Stimulated activated CD8-positive, alpha-beta memory T cell treated with anti-CD3 and anti-CD28 coated beads, Interleukin-15, amount 100 ng/mL, for 24 hours (primary cell): ENCODE measurements around the gene COL20A1.
"Not testable (repeated sequence)": the region's sequence is repeated elsewhere in the genome, so short reads cannot be mapped to it uniquely, and the experiment has no call there.

Experiments
- DNase-seq: peaks from one replicate; pipeline ENCODE4 v3.0.0-alpha.2; 2020; ENCODE audit warnings: low read depth

COL20A1 gene

GRCh38 chr20:63334356-63334755, 41.4 kb downstream of the COL20A1 start:
- no peak for DNase-seq

DNA sequence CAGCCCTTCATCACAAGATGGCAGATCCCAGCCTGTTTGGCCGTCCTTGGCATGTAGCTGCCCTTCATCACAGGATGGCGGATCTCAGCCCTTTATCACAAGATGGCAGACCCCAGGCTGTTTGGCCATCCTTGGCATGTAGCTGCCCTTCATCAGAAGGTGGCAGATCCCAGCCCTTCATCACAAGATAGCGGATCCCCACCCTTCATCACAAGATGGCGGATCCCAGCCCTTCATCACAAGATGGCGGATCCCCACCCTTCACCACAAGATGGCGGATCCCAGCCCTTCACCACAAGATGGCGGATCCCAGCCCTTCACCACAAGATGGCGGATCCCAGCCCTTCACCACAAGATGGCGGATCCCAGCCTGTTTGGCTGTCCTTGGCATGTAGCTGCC, 42.1 kb downstream of the COL20A1 start:
- DNase-seq = not testable (repeated sequence)

- no peak for DNase-seq
These were observed 42.7 kb downstream of the COL20A1 start for GRCh38 chr20:63335711-63336110.

DNA sequence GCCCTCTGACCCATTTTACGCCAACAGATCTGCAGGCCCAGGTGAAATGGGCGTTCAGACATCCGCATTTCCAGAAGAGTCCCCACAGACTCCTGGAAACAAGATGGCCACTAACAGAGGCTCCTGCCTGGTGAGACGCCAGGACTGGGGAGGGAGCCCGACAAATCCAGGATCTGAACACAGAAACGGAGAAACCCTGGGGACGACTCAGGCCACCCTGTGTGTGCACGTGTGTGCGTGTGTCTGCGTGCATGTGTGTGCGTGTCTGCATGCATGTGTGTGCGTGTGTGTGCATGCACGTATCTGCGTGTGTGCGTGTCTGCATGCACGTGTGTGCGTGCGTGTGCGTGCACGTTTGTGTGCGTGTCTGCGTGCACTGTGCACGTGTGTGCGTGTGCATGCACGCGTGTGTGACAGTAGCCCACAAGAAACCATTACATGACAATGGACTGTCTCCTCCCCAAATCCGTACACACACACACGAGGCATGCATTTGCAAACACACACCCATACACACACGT, 43.3 kb downstream of the COL20A1 start:
- DNase-seq = no peak

GRCh38 chr20:63337786-63338420, 44.9 kb downstream of the COL20A1 start:
- DNase-seq = no peak

- not testable (repeated sequence) for DNase-seq
These were observed 46.4 kb downstream of the COL20A1 start for GRCh38 chr20:63339154-63340094.

DNA sequence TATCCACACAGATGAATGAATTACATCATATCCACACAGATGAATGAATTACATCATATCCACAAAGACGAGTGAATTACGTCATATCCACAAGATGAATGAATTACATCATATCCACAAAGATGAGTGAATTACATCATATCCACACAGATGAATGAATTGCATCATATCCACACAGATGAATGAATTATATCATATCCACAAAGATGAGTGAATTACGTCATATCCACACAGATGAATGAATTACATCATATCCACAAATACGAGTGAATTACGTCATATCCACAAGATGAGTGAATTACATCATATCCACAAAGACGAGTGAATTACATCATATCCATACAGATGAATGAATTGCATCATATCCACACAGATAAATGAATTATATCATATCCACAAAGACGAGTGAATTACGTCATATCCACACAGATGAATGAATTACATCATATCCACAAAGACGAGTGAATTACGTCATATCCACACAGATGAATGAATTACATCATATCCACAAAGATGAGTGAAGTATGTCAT, 47.2 kb downstream of the COL20A1 start:
- DNase-seq = not testable (repeated sequence)

GRCh38 chr20:63342561-63343459, 49.8 kb downstream of the COL20A1 start:
- DNase-seq = no peak

- DNase-seq = no peak
These were observed 50.8 kb downstream of the COL20A1 start for GRCh38 chr20:63343460-63344445.

DNA sequence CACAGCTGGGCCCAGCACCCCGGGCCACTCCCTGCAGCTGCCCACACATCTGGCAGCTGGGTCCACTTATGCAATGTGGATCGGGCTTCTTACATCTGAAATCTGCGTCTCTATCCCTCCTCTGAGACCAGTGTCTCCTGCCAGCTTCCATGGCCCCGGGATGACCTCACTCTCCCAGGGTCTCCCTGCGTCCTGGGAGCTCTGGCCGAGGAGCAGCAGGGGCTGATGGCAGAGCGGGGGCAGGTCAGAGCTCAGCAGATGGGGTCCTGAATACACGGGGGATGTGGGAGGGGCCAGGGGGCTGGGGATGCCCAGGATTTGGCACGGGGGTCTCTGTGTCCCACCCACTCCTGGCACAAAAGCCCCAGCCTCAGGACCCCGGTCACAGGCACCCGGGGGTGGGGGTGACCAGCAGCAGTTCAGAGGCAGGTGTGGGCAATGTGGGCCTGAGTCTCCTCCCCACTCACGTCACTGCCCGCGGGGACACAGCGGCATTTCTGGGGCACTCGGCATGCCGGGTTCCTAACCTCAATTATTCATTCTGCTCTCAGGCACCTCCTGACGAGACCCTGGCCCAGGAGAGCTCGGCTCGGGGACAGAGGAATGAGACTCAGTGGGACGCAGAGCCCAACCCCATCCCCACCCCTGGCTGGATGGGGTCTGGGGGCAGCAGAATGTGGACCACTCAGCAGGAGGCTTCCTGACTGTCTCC, 51.8 kb downstream of the COL20A1 start:
- no peak for DNase-seq

- DNase-seq = no peak
These were observed 52.5 kb downstream of the COL20A1 start for GRCh38 chr20:63345328-63346100.

- no peak for DNase-seq
These were observed 53.4 kb downstream of the COL20A1 start for GRCh38 chr20:63346131-63347080.

- DNase-seq = no peak
These were observed 54.2 kb downstream of the COL20A1 start for GRCh38 chr20:63347081-63347741.

GRCh38 chr20:63347950-63348827, 55.2 kb downstream of the COL20A1 start:
- DNase-seq = no peak

DNA sequence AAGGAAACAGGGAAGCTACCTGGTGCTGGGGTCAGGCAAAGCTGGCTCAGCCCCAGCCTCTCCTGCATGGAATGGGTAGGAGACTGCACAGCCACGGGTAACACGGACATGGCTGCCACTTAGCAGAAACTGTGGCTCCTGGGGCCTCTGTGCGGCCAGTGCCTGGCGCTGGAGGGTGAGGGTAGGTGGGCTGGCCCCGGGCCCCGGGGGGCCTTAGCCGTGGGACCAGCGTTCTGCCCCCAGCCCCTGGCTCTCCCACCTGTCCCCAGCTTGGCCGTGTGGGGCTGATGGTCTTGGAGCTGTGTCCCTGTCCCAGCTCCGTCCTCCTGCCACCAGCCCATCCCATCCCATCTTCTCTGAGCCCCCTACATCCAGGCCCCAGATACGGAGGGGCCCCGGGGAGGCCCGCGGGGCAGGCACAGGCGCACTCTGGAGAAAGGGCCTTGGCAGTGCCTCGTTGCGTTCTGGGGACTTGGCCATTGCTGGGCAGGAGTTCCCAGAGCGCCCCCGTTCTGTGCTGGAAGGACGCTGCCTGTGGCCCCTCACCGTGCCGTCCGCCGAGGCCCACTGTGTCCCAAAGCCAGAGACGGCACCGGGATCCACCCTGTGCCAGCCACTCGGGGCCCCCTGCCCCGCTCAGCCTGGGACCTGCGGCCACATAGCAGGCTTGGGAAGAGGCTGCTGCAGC, 56.0 kb downstream of the COL20A1 start:
- no peak for DNase-seq

DNA sequence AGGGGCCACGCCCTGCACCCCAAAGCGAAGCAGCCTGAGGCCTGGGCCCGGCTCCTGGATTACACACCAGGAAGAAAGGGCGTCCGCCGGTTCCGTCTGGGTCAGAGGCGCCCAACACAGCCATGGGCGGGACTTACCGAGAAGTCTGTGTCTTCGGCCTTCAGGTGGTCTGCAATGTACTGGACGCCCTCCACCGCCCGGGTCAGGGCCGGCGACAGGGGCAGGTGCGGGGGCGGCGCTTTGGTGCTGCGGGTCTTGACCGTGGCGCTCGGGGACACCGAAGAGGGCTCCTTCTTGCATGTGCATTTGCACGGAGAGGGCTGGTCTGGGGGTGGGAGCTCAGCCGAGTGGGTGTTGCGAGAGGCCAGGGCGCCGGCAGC, 56.5 kb downstream of the COL20A1 start:
- DNase-seq = no peak
